OCI-LY3 (cell line): ENCODE measurements around the gene PRXL2A.

Experiments
- CTCF ChIP-seq: fragments of 200-600, 300-600 bp; sonication (generic); IDR thresholded peaks from 2 replicates; pipeline ENCODE4 v1.5.1; 2014; ENCODE audit warnings: antibody characterized with exemption, low read length, low read depth
- EZH2phosphoT487 ChIP-seq: fragments of 200-600 bp; shearing (Covaris generic); IDR thresholded peaks from 2 replicates; pipeline ENCODE4 v1.6.1; 2018; ENCODE audit warnings: antibody characterized with exemption, mixed run types, low read depth

GRCh38 chr10:80443531-80443974 is 35.2 kb downstream of the PRXL2A start:
- TF ChIP-seq CTCF (peak; percentile 26; the same call in 1 of the 2 replicates), EZH2phosphoT487 (no peak)
